GM19351 (cell line): ENCODE measurements around the gene MALSU1.

Experiments
- ATAC-seq: cut with Tn5 transposase; IDR thresholded peaks from one replicate; pipeline ENCODE4 v1.9.1; 2021; ENCODE audit warnings: mild to moderate bottlenecking, moderate library complexity; ENCODE audit not compliant: unreplicated experiment

MALSU1 gene

GRCh38 chr7:23298885-23299769, at the start of gene MALSU1:
MALSU1 (plus strand) TSS chr7:23299339; CDS start chr7:23299353, 14 bp downstream.
- ATAC-seq = peak; percentile 99

- ATAC-seq = no peak
These were observed 49.7 kb upstream of the MALSU1 start for GRCh38 chr7:23249486-23249885.

GRCh38 chr7:23254051-23254681, 45.0 kb upstream of the MALSU1 start:
- ATAC-seq = no peak

- no peak for ATAC-seq
These were observed 42.4 kb upstream of the MALSU1 start for GRCh38 chr7:23256731-23257130.

GRCh38 chr7:23260371-23260770, 38.8 kb upstream of the MALSU1 start:
- no peak for ATAC-seq

- peak; percentile 85 for ATAC-seq
These were observed 37.2 kb upstream of the MALSU1 start for GRCh38 chr7:23261843-23262452.

- ATAC-seq = no peak
These were observed 34.2 kb upstream of the MALSU1 start for GRCh38 chr7:23264916-23265458.

GRCh38 chr7:23266918-23267317, 32.2 kb upstream of the MALSU1 start:
- ATAC-seq = no peak

GRCh38 chr7:23267357-23267756, 31.8 kb upstream of the MALSU1 start:
- ATAC-seq = no peak

- no peak for ATAC-seq
These were observed 31.0 kb upstream of the MALSU1 start for GRCh38 chr7:23268167-23268566.

GRCh38 chr7:23268746-23269145, 30.4 kb upstream of the MALSU1 start:
- ATAC-seq = no peak

GRCh38 chr7:23272275-23272674, 26.9 kb upstream of the MALSU1 start:
- no peak for ATAC-seq

GRCh38 chr7:23273141-23273599, 26.0 kb upstream of the MALSU1 start:
- ATAC-seq = peak; percentile 96

- ATAC-seq = no peak
These were observed 23.2 kb upstream of the MALSU1 start for GRCh38 chr7:23275912-23276311.

GRCh38 chr7:23276376-23276775, 22.8 kb upstream of the MALSU1 start:
- no peak for ATAC-seq

- no peak for ATAC-seq
These were observed 22.2 kb upstream of the MALSU1 start for GRCh38 chr7:23276947-23277346.

- ATAC-seq = no peak
These were observed 21.7 kb upstream of the MALSU1 start for GRCh38 chr7:23277359-23277989.

GRCh38 chr7:23279819-23280525, 19.2 kb upstream of the MALSU1 start:
- no peak for ATAC-seq

GRCh38 chr7:23283086-23283485, 16.1 kb upstream of the MALSU1 start:
- no peak for ATAC-seq

GRCh38 chr7:23284871-23285270, 14.3 kb upstream of the MALSU1 start:
- no peak for ATAC-seq
